SK-N-MC (cell line): ENCODE measurements around the gene SOD3.

Experiments
- EZH2 ChIP-seq: fragments of 200-600 bp; sonication (generic); IDR thresholded peaks from one replicate; pipeline ENCODE4 v1.6.1; 2017; ENCODE audit warnings: antibody characterized with exemption
- POLR2AphosphoS5 ChIP-seq: IDR thresholded peaks from 2 replicates; pipeline ENCODE4 v1.6.1; 2012; ENCODE audit warnings: mild to moderate bottlenecking, low read depth, low read length, borderline replicate concordance

GRCh38 chr4:24771241-24771640 is 24.1 kb upstream of the SOD3 start:
- TF ChIP-seq POLR2AphosphoS5 (no peak), EZH2 (no peak)
